M059J (cell line): Measurements from ENCODE around the gene GCM1. TPM values are rescaled to one million over a fixed set of nuclear protein-coding genes. Genes with fewer than 3 reads are reported as not detected.

Experiments
- DNase-seq: peaks from one replicate; pipeline ENCODE4 v3.0.0-alpha.2; 2012; ENCODE audit warnings: low read depth
- total RNA-seq: library from RNA; depleted of rRNA; stranded (reverse); fragments of >200 nt; shearing (Covaris generic); gene quantifications from 2 replicates; pipeline ENCODE4 v1.2.3, GENCODE V29; 2014; rRNA removed

The GCM1 gene
- total RNA-seq, 1 experiment from 2014 or later = not detected

DNA sequence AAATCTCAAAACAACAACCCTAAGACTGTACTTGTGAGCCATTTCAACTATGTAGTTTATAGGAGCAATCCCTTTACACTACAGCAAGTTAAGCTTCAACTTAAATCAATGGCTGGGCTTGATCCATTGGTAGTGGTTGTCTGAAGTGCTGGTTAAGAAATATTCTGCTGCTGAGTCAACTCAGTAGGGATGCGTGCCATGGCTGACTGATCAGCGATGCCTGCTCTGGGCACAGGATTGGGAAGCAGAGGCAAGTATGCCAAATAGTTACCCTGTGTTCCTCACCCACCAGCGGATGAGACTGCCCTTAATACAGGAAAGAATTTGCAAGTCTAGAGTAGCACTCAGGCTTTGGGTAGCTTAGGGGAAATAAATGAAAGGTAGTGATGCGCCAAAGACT, 41.5 kb downstream of the GCM1 start:
- peak; percentile 84 for DNase-seq

DNA sequence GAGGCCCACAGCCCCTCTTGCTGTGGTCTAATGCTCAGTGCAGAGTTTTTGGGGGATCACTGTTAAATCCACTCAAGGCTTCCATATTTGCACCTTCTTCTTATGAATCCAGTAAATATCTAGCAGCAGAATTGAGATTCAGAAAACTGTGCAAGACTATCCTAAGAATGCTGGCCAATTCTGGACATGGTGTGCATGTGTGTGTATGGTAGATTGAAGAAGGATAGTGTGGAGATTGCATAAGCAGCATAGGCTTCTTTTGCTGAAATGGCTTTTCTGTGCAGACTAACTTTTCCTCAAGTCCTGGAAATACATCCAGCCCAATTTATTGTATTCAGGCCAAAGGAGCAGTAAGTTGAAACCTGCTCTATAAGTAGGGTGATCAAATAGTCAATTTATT, 43.7 kb downstream of the GCM1 start:
- DNase-seq = no peak

DNA sequence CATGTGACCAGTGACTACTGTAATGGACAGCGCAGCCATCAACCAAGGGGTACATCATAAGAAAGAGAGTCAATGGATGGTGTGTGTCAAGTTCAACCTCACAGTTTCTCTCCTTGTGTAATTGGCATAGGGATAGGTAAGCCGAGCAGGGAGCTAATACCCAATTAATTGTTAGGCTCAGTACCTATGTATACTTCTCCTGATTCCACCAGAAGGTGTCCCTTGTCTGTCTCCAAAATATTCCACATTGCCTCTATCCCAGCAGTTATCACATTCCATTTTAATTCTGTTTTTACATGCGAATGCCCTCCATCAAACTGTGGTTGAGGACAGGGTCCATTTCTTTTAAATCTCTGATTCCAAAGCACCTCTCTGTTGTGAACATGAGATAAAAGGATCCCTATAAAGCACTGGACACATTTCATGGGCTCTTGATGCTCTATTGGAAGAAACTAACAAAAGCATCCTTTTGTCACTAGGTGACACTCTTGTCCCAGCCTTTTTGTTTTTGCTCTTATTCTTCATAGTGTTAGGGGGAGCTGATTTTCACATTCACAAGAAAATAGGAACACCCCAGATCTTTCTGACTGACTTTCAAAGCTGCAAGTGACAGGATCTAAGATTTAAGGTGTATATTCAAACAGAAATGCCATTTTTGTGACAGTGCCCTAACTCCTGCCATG, 44.5 kb downstream of the GCM1 start:
- DNase-seq = peak; percentile 68

DNA sequence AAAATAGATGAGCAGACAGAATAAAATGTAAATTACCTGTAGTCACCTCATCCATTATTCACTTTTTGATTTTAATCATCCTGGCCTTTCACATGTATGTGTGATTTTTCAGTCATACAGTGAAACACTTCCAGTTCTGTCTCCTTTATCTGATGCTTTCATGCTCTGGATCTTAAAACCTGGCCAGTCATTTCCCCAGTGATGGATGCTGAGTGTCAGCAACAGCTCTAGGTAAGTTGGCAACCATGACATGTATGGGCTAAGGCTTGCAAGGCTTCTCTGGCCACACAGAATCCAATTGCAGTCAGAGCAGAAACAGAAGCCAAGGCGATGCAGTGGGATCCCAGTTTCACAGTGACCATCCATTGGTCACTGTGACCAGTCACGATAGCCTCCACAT, 47.6 kb downstream of the GCM1 start:
- no peak for DNase-seq

DNA sequence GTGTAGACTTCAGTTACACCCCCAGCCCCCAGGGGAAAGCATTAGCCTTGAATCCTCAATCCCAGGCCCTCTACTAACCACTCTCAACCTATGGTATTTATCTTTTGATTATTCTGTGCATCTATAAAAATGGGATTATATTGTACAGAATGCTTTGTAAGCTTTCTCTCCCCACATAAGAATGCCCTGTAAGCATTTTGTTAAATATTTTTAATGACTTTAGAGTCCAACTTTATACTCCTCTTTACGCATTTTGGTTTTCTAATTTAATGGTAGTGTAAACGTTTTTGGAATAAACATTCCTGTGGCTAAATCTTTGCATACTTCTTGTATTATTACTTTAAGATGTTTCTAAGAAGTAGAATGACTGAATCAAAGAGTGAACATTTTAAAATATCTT, 48.1 kb downstream of the GCM1 start:
- no peak for DNase-seq

DNA sequence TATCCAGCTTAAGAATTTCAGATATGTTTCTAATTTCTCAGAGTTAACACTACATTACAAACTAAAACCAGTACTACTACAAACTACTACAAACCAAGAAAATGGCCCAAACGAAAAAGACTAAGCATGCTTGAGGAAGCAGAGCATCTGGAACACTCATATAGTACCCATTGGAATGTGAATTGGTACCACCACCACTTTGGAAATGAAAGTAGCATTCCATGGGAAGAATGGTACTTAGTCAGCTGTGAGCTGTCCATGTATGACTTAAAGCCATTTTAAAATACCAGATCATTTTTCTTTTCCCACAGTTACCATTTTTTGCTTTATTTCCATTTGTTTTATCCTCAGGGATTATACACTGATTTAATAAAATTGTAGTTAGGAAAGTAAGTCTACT, 52.9 kb downstream of the GCM1 start:
- DNase-seq = peak; percentile 16

DNA sequence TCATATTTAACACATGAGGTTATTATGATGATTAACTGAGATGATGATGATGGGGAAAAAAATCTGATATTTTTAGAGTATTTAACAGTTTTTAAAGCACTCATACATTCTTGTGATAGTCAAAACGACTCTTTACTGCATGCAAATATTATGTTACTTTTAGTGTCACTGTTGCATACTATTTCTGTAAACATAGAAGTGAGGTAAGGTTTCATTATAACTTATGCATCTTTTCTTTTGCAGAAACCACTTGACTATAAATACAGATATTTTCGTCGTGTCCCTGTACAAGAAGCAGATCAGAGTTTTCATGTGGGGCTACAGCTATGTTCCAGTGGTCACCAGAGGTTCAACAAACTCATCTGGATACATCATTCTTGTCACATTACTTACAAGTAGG, 53.4 kb downstream of the GCM1 start:
- no peak for DNase-seq

DNA sequence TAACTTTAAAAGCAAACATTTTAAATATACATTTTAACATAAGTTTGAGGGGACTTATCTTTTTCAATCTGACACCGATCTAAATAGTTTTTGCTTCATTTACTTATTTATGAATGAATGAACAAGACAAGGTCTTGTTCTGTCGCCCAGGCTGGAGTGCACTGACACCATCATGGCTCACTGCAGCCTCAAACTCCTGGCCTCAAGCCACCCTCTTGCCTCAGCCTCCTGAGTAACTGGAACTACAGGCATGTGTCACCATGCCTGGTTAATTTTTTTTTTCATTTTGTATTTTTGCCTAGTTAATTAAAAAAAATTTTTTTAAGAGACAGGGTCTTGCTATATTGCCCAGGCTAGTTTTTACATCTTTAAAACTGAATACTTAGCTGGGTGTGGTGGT, 58.1 kb downstream of the GCM1 start:
- peak; percentile 63 for DNase-seq

DNA sequence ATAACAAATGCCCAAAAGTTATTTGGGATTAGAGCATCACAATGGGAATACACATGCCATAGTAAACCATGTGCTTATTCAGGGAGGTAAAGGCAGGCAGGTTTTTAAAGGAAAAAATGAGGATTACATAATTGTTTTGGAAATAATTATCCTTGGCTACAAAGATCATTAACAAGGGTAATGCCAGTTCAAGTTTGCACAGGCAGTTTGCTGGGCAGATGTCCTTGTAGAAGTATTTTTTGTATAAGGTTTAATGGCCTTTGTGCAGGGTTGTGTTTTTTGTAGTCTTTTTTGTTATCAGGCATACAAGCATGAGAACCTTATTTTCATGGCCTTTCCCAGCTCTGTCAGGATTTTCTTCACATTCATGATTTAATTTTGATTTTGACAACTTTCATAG, 58.7 kb downstream of the GCM1 start:
- no peak for DNase-seq

DNA sequence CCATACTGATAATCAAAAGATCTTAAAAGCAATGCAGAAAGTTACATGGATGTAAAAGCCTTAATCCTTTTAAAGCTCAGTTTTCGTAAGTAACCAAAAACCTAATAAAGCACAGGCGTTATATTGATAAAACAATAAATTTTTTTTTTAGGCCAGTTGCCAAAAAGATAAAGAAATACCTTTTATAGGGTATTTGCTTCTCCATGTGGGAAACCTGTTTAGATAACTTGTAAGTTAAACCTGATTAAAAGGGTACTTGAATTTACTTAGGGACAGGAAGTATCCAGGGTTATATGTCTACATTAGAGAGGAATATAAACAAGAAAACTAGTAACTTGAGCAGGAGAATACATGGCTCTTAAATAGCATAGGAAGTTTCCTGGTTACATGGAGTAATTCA, 62.3 kb downstream of the GCM1 start:
- no peak for DNase-seq

DNA sequence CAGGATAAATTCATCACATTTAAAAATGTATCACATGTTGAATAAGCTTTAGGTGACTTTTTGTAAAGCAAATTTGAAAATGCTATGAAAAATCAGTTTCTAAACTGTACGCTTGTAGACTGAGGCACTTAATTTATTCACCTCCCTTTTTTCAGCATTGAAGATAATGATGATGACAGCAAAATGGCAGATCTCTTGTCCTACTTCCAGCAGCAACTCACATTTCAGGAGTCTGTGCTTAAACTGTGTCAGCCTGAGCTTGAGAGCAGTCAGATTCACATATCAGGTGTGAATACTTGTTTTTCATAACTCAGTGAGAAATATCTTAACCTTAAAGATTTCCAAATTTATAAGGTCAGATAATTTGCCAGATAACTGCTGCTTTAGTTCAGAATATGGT, 67.8 kb downstream of the GCM1 start:
- no peak for DNase-seq

Other genes starting within 250 kb of the GCM1 start
- 0.27 and 2.4 TPM in 2 replicates for gene GSTA3, start 239.1 kb downstream of the GCM1 start, total RNA-seq
- gene GSTA4, start 153.6 kb downstream of the GCM1 start, total RNA-seq = 26.2 and 28.8 TPM in 2 replicates
- gene CILK1, start 87.0 kb downstream of the GCM1 start, total RNA-seq = 19.1 and 28.1 TPM in 2 replicates
- 45.2 and 80.4 TPM in 2 replicates for gene FBXO9, start 83.4 kb downstream of the GCM1 start, total RNA-seq
- 149 and 190 TPM in 2 replicates for gene ELOVL5, start 200.1 kb upstream of the GCM1 start, total RNA-seq